Coronary artery (tissue), 2 donors: Measurements from ENCODE around the gene GALNTL6.

Source experiments
- DNase-seq: peaks from one replicate; pipeline ENCODE4 v3.0.0-alpha.2; 2017; ENCODE audit warnings: low spot score
- H3K27ac ChIP-seq, 2 donors: fragments of 200-600 bp; sonication (generic); one replicate each; pipeline ENCODE4 v1.5.1; 2016 to 2019
- H3K4me3 ChIP-seq: fragments of 200-600 bp; sonication (generic); 2 replicates; pipeline ENCODE4 v1.5.1; 2016; ENCODE audit warnings: mild to moderate bottlenecking, moderate library complexity
- TF ChIP-seq, protein P1 (sequence below): fragments of 200-600 bp; sonication (generic); IDR thresholded peaks from one replicate; pipeline ENCODE4 v1.5.1; 2019; ENCODE audit warnings: antibody characterized with exemption

GALNTL6 gene

DNA sequence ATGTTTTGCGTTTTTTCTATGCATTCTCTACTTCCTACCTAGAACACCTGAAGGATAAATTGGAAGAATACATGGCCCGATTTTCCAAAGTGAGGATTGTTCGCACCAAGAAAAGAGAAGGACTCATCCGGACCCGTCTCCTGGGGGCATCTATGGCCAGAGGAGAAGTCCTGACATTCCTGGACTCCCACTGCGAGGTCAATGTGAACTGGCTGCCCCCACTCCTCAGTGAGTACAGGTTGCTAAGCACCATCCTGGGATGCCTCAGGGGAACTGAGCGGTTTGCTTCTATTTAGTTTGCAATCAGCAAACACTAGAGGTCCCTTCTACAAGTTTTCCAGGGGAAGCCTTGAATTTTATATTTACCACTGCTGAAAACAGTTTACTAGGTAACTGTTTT, 996.1 kb downstream of the GALNTL6 start:
- no peak overlapping the region for H3K27ac ChIP-seq
- TF ChIP-seq, protein P1, sequence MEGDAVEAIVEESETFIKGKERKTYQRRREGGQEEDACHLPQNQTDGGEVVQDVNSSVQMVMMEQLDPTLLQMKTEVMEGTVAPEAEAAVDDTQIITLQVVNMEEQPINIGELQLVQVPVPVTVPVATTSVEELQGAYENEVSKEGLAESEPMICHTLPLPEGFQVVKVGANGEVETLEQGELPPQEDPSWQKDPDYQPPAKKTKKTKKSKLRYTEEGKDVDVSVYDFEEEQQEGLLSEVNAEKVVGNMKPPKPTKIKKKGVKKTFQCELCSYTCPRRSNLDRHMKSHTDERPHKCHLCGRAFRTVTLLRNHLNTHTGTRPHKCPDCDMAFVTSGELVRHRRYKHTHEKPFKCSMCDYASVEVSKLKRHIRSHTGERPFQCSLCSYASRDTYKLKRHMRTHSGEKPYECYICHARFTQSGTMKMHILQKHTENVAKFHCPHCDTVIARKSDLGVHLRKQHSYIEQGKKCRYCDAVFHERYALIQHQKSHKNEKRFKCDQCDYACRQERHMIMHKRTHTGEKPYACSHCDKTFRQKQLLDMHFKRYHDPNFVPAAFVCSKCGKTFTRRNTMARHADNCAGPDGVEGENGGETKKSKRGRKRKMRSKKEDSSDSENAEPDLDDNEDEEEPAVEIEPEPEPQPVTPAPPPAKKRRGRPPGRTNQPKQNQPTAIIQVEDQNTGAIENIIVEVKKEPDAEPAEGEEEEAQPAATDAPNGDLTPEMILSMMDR = no peak
- H3K4me3 ChIP-seq = no peak overlapping the region
- DNase-seq = no peak

DNA sequence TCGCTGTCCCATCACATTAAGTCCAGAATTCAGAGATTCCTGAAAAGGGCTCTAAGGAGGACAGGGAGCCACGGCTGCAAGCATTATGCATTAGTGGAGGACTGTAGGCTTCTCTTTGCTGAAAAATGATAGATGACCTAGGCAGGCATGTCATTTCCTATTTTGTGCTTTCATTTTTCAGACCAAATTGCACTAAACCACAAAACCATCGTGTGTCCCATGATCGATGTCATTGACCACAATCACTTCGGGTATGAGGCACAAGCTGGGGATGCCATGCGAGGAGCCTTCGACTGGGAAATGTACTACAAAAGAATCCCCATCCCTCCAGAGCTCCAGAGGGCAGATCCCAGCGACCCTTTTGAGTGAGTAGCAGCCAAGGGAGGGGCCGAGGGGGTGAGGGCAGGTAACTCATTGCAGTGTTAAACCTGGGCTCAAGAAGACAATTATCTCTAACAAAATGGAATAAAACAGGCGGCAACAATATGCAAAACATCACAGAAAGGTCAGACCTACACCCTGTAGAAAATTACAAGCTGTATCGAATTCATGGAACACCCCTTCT, 1000.2 kb downstream of the GALNTL6 start:
- DNase-seq = no peak
- Histone ChIP-seq H3K27ac (no peak overlapping the region), H3K4me3 (no peak overlapping the region)
- TF ChIP-seq, protein P1 = no peak

DNA sequence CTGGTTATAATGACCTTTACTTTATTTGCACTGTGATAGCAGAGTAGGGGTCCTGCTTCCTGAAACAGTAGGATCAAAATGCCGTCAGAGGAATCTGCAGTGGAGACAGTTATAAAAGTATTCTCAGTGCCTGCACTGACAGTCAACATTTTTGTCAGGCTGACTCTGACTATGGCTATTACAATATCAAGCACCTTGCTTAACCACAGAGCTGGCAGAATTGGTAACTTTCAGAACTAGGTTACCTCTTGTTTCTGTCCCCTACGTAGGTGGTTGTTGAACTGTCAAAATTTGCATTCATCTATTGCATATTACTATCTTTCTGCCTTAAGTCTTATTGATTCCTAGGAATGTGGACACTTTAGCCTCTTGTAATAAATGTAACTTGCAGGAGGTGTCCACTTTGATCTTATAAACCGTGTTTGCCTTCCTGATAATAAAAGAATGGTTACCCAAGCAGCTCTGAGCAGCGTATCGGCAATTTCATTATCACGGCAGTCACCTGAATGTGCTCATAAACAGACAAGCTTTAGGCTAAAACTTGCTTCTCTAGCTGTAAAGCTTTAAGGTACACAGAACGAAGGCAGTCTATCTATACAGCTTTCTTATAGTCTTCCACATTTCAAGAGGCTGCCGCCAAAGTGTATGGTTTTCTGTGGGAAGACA, 1002.4 kb downstream of the GALNTL6 start:
- Histone ChIP-seq H3K4me3 (no peak overlapping the region), H3K27ac (no peak overlapping the region)
- TF ChIP-seq, protein P1 = no peak
- DNase-seq = no peak

DNA sequence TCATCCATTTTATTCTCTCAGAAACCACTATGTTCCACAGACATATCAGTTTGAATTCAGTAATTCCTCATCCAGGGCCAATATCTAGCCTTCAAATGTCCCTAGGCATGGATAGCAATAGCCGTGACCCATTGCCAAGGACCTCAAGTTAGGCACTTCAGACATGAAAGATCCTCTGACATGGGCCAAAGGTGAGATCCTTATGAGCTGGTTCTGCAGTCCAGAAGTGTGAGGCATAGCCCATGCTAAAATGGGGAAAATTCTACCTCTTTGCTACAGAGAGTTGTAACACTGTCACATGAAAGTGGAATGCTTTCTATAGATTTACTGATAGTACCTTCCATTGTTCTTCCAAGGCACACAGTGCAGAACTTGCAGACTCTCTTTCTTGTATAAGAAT, 1005.7 kb downstream of the GALNTL6 start:
- Histone ChIP-seq H3K27ac (no peak overlapping the region), H3K4me3 (no peak overlapping the region)
- TF ChIP-seq, protein P1 = no peak
- DNase-seq = no peak

DNA sequence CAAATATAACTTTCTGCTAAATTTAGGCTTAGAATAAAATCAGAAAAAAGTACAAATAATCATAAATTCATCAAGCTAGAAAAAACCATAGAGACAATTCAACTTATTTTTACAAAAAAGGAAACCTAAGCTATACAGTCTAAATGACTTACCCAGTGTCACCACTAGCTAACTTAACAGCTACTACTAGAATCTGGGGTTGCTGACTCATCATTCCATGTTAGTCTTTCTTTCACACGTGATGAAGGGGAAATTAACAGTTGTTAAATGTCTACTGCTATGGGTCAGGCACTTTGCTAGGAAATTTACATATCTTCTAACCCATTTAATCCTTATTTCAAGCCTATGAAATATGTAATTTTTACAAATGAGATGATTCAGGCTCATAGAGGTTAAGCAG, 1006.1 kb downstream of the GALNTL6 start:
- no peak overlapping the region for H3K4me3 ChIP-seq

DNA sequence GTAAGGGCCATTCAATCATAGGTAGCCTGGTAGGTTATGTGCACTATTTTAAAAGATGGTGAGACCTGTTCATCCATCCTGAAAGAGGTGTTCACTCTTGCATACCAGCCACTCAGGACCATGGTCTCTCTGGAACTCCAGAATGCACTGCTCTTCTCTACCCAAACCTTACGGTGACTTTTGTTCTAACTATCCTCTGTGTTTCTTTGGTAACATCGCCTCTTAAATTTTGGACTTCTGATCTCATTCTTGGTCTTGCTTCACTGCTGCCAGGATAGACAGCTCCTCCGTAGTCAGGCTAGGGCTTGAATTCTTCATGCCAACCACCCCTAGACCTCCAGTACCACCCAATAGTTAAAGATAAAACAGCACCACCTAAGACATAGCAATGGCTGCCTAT, 1009.1 kb downstream of the GALNTL6 start:
- DNase-seq = no peak
- TF ChIP-seq, protein P1 = no peak
- Histone ChIP-seq H3K27ac (no peak overlapping the region), H3K4me3 (no peak overlapping the region)

More for the DNA sequence above, 1006.1 kb downstream of the GALNTL6 start:
- TF ChIP-seq, protein P1 = no peak
- H3K27ac ChIP-seq = no peak overlapping the region
- no peak for DNase-seq

DNA sequence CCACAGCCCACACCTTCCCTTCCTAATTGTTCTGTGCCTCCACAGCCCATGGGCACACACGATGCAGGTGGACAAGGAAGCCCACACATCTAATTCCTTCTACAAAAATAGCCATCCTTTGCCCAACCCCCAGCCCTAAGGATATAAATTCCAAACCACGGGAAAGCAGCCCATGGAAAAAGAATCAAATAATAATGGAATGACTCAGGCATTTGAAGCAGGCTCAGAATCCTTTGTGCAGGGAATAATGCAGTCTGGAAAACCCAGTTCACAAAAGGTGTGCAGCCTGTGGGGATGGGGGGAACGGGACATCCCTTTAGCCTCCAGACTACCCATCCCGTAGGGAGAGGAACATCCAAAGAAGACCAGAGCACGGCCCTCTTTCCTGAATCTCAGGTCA, 1013.1 kb downstream of the GALNTL6 start:
- TF ChIP-seq, protein P1 = no peak
- no peak for DNase-seq
- H3K4me3 ChIP-seq = no peak overlapping the region
- H3K27ac ChIP-seq = no peak overlapping the region
